Measurements from ENCODE around the gene HEXIM2. TPM values are rescaled to one million over a fixed set of nuclear protein-coding genes. Genes with fewer than 3 reads are reported as not detected.

Gene HEXIM2
- total and polyA plus RNA-seq, 2 of the 13 experiments (the other 11 are each of a cell fraction or from before 2014, with no cell fraction given) = 27.1 to 32.4 TPM

- TF ChIP-seq SP4 (CRISPR knock-in tag; IDR thresholded peaks at IDR 0.05) = no peak
- TF ChIP-seq ZFX (CRISPR knock-in tag; IDR thresholded peaks at IDR 0.05; ENCODE audit: low read depth) = peak; percentile 91
- TF ChIP-seq ZNF776 (CRISPR knock-in tag; IDR thresholded peaks at IDR 0.05) = no peak
- peak; percentile 84 for TF ChIP-seq ZNF264 (CRISPR knock-in tag; IDR thresholded peaks at IDR 0.05)
- no peak for TF ChIP-seq GABPA (IDR thresholded peaks at IDR 0.05; ENCODE audit: low read depth, low read length)
- TF ChIP-seq GABPA (CRISPR knock-in tag; IDR thresholded peaks at IDR 0.05; ENCODE audit: low read depth) = no peak
- no peak for TF ChIP-seq ZNF577 (CRISPR knock-in tag; IDR thresholded peaks at IDR 0.05; ENCODE audit: borderline replicate concordance, low read depth)
- TF ChIP-seq NR0B2 (CRISPR knock-in tag; IDR thresholded peaks at IDR 0.05) = peak; percentile 79; the same call in 1 of the 2 replicates
- TF ChIP-seq MED13 (CRISPR knock-in tag; IDR thresholded peaks at IDR 0.05) = no peak
- peak; percentile 71 for TF ChIP-seq CEBPG (CRISPR knock-in tag; IDR thresholded peaks at IDR 0.05)
- TF ChIP-seq FUBP1 (CRISPR knock-in tag; IDR thresholded peaks at IDR 0.05; ENCODE audit: borderline replicate concordance) = no peak
- no peak for TF ChIP-seq MAFG (CRISPR knock-in tag; IDR thresholded peaks at IDR 0.05)
- peak; percentile 91 for TF ChIP-seq ADNP (CRISPR knock-in tag; IDR thresholded peaks at IDR 0.05)
- TF ChIP-seq ELK4 (CRISPR knock-in tag; IDR thresholded peaks at IDR 0.05; ENCODE audit: borderline replicate concordance) = no peak
- peak; percentile 89 for TF ChIP-seq ZBTB26 (CRISPR knock-in tag; IDR thresholded peaks at IDR 0.05; ENCODE audit: borderline replicate concordance)
- TF ChIP-seq ZNF740 (CRISPR knock-in tag; IDR thresholded peaks at IDR 0.05) = peak; percentile 87
- TF ChIP-seq ZBTB14 (CRISPR knock-in tag; IDR thresholded peaks at IDR 0.05) = no peak
- TF ChIP-seq MTA1 (CRISPR knock-in tag; IDR thresholded peaks at IDR 0.05; ENCODE audit: borderline replicate concordance) = peak; percentile 88
These were observed 36.1 kb downstream of the HEXIM2 start (continued) for GRCh38 chr17:45197555-45198334.
